Fibroblast of peridontal ligament (primary cell): ENCODE results near the gene TASOR2.
A peak's percentile ranks its signal among the peaks of the same experiment; 100 is the strongest.

Experiments used
- DNase-seq: peaks from one replicate; pipeline ENCODE4 v3.0.0-alpha.2; 2010; ENCODE audit errors: extremely low read depth

TASOR2 gene, protein sequence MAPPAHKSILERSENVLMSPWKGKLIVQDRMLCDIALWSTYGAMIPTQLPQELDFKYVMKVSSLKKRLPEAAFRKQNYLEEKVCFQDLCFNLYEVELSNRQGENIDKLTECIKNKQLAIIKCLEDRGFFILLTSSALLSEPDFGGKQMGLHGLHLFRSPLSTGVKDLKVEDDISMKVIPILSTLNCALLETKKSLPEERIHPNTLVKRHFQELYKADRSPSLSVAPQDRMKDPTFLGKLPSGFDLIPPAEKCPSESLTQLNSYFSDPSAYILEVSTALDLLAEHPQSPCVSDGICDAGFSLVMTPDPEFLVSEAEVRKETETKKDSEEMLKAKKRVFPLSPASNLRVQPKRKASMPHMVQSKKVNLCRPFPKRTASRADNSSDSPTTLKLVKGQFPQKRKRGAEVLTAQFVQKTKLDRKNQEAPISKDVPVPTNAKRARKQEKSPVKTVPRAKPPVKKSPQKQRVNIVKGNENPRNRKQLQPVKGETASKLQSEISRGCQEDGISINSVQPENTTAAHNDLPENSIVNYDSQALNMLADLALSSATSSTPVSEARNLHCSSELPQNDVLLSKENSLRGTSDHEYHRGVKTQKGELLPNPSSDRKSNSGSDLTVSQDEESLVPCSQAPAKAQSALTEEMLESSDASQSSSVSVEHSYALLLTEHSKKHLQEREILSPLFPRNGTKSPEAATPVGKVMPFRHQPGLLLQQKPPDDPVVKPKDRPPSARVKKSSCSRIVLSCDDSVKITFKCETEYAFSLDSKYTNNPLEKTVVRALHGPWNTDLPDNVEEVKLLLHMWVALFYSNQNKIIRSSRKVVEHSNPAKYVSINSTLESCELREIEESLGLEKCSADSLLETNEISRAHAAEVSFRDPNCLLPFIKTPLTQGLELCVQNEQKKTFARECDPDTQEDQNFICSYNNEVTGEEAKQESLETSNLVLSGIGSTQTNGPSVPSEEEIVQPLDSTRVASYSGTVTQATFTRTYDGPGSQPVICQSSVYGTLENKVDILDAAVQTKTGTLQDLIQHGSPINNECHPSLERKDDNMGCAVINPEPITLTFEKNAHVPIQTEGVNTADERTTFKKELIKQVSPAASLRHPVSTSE (N-terminal part only)

DNA sequence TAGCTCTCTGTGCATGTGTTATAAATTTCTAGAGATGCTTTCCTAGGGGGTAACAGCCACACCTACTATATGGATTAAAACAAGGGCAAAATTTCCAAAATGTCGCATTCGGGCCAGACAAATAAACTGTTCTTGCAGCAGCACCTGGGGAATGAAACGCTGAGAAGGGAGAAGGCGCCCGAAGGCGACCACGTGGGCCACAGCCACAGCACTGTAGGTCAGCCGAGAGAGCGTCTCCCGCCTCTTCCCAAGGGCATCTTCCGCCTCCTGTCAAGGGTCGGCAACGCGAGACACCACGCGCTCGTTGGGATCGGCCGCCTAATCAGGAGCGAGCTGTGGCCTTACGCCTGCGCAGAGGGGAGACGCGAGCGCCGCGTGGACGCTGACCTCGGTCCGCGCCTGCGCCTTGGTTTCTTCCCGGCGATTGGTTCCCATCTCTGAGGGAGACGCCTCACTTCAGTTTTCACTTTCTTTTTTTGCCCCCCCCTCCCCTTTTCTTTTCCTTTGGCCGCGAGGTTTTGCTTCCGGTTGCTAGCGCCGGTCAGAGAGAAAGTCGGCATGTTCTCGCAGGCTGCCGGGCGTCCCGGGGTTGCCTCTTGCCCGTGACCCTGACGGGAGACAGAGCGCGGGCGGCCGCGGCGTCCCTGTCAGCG is at the start of gene TASOR2:
Gene TASOR2 (plus strand): TSS at position 521 of the 653 bp plus-strand sequence. CDS start 35,805 bp downstream, outside the sequence.
- peak; percentile 96 for DNase-seq

DNA sequence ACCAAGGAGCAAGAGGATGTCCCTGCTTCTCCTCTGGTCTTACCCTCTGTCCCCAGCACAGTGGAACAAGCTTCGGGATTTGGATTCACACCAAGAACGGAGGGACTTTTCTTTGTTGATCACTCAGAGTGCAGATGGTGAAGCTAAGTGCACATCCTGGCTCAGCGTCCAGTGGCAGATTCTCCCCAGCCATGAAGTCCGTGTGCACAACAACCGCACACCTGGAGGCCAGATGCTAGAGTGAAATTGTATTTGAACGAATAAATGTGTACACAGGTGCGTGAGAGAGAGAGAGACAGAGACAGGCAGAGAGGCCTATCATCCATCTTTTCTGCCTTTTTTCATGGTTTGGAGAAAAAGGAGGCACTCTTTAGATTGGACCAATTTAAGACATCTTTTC is 49.7 kb upstream of the TASOR2 start:
- no peak for DNase-seq

DNA sequence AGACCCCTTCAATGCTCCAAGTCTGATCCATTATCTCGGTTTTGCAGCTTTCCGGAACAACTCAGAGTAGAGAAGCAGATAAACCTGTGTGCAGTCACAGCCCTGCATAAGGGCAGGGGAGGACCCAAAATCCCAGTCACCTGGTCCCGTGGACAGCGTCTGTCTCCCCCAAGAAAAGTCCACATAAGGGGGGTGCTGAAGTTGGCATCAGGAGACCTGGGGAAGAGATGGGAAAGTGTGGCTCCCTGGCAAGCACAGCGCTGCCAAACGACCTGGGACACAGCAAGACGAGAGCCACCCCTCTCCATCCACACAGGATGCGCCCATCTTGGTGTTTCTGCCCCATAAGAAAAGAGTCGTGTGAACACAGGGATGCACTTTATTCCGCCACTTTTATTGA is 46.1 kb upstream of the TASOR2 start:
- no peak for DNase-seq

DNA sequence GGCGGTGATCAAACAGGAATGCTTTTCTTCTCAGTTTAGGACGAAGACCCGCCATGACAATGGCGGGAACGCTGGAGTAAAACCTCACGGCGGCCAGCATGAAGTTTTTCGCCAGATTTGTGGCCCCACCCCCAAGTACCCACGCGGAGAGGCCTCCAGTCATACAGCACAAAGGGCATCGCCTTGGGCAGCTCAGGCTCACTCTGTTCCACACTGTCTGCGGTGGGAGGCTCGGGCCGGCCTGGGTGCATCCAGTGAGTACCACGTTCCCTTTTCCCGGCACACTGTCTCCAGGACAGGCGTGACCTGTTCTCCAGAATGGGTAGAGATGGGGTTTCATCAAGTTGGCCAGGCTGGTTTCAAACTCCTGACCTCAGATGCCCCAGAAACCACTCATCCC is 45.6 kb upstream of the TASOR2 start:
- DNase-seq: no peak

DNA sequence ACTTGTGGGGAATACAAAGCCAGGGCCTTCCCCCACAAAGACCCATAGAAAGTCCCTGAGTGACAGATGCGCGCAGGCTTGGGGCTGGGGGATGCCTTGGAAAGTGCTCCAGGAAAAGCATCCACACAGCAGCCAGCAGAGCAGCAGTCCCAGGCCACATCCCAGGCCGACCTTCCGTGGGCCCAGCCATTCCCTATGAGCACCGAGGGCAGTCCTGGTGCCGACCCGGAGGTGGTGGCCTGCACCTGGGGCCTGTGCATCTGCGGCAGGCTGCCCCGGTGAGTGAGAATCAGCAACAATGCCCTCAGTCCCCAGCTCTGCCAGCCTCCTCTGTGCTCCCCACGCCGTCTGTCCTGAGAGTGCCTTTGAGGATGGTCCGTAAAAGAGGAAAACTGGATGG is 44.6 kb upstream of the TASOR2 start:
- no peak for DNase-seq

DNA sequence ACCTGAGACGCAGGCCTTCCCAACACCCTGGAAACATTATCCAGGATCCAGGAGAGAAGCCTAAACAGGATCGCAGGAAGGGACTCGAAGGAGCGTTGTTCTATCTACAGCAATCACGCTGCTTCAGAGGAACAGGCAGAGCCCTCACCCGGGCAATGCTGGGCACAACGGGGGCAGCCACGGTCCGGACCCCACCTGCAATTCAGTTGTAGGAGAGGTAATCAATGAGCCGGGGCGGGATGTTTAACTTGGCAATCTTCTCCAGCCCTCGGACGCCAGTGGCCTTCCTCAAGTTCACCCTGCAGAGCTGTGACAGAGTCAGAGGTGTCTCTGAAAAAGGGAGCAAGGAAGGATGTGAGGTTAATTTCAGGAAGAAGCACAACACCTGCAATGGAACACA is 44.1 kb upstream of the TASOR2 start:
- DNase-seq: no peak

DNA sequence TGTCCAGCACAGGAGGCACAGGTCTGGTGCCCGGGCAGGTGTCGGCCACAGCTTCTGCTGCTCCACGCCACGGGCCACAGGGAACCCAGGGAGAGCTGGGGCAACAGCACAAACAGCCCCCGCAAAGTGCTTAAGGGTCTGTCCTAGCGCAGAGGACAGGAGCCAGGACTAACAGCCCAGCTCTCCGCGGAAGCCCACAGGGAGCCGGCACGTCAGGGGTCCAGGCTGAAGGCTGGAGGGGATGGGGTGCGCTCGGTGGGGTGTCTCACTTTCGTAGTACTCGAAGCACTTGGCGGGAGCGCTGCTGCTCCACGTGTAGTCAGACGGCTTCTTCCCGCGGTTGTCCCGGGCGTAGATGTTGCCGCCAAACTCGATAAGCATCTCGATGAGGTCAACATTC is 43.1 kb upstream of the TASOR2 start:
- DNase-seq: no peak

DNA sequence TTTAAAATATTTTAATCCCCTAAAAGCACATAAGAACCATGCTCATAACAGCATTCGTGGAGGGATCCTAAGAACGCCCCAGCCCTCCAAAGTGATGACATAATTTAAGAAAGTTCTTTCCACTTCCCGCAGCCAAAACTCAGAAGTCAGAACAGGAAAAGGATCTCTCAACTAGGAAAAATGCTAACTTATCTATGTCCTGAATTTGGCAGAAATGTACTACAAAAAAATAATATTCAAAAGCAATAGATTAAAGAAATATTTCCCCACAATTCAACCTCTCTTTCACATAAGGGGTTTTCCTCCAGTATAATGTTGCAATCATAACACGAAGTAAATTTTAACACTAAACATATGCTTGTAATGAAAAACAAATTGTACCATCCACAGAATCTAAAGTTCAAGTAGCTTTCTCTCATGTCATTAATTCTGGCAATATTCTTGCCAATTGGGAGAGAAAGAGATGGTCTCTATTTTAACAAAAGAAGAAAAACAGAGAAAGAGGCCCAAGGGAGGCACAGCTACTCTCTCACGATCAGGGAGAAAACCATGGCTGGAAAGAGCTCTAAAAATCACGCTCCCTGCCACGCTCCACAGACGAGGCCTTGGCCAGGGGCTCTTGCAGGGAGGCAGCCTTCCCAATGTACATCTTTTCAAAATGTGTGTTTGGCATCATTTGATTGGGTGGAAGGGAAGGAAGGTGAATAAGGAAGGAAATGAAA is 41.1 kb upstream of the TASOR2 start:
- peak; percentile 84 for DNase-seq

DNA sequence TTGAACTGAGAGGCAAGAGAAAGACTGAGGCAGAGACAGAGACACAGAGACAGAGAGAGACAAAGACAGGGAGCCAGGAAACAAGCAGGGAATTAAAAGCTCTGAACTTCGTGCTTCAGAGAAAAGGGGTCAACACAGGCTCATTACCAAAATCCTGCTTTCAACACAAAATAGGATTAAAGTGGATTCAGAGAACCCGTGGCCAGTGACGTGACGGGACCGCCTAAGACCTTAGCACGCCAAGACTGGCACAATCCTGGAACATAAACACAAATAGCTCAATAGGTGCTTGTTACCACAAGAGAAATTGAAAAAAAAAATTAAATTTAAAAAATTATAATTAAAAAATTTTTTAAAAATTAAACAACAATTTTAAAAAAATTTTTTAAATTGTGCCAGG is 39.7 kb upstream of the TASOR2 start:
- no peak for DNase-seq

DNA sequence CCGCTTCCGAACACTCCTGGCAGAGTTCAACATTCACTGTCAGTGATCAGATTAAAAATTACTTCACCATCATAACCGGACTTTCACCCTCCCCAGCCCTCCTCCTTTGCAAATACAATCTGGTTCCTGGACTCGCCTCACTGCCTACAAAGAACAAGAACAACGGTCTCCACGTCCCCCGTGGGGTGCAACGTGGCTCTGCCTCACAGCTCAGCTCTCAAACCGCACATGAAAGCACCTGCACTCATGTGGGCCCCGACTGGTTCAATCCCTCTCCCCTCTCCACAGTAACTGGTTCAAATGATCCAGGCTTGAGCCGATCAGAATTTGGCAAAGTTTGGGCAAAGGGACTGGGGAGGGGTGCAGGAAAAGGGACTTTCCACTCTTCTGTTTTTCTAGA is 39.3 kb upstream of the TASOR2 start:
- no peak for DNase-seq

DNA sequence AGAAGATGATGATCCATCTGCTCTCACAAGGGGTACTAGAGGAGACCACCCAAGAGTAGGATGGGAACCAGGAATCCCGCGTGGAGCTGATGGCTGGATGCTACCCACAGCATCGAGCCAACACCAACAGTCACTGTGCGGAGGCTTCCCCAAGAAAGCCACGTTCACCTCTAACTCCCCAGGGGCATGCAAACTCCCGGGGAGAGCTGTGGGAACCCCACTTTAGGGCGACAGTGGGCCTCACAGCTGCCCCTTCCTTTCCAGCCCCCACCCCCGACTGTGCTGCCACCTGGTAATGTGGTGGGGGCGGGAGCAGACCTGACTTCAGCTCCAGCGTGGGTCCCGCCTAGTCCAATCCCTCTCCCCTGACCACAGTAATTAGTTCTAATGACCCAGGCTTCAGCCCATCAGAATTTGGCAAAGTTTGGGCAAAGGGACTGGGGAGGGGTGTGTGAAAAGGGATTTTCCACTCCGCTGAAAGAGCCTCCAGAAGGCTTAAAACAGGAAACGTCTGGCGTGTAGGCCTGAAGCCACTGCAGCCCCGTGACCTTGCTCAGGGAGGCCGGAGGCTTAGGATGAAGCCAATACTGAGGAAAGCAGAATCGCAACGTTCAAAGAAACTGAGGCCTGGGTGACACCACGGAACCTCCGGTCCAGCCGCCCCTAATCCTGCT is 38.6 kb upstream of the TASOR2 start:
- DNase-seq: no peak

DNA sequence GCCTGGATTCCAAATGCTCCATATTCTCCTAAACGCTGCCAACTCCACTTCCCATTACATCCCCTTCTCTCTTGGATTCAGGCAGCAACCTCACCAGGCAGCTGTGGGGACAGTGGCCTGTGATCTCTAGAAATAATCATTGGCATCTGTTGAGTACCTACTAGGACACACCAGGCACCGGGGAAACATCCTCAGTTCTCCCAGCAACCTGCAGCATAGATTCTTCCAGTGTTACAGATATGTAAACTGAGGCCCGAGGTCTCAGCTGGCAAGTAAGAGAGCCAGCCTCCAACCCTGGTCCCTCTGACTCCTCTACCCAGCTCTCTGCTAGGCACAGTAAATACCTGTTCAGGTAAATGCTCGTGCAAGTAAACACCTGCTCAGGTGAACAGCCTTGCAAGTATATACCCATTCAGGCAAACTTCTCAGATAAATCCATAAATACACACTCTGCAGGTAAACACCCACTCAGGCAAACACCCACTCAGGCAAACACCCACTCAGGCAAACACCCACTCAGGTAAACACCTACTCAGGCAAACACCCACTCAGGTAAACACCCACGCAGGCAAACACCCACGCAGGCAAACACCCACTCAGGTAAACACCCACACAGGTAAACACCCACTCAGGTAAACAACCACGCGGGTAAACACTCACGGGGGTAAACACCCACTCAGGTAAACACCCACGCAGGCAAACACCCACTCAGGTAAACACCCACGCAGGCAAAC is 37.0 kb upstream of the TASOR2 start:
- no peak for DNase-seq

DNA sequence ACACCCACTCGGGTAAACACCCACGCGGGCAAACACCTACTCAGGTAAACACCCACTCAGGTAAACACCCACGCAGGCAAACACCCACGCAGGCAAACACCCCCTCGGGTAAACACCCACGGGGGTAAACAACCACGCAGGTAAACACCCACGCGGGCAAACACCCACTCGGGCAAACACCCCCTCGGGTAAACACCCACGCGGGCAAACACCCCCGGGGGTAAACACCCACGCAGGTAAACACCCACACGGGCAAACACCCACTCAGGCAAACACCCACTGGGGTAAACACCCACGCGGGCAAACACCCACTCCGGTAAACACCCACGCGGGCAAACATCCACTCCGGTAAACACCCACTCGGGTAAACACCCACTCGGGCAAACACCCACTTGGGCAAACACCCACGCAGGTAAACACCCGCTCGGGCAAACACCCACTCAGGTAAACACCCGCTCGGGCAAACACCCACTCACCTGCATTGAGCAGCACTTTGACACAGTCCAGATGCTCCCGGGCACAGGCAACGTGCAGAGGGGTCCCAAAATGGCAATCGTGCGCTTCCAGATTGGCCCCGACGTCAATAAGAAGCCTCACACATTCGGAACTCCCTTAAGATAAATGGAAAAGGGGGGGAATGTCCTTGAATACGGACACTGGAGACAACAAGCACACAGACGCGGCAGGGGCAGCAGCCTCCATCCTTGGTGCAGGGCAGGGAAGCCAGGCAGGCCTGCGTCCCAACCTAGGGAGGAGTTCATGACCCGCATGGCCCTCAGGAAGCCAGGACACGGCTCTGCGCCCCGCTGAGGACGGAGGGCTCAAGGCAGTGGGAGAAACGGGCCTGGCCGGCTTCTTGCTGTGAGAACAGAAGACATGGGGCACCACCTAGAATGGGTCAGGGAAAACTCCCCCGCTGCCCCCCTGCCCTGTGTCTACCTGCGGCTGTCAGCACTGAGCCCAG is 35.9 kb upstream of the TASOR2 start:
- DNase-seq: no peak

DNA sequence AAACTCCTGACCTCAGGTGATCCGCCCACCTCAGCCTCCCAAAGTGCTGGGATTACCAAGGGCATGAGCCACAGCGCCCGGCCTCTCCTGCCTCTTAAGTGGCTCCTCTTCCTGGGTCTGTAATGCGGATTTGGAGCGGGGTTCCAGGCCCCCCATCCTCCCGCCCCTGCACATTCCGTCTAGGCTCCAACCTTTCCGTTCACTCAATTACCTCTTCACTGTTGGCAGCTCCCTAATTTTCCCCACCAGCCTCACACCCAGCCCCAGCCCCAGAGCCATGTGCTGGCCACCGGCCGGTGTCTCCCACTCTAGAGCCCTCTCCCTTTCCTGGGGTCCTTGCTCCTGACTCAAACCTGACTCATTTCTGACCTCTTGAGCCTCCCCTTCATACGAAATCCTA is 34.9 kb upstream of the TASOR2 start:
- no peak for DNase-seq

DNA sequence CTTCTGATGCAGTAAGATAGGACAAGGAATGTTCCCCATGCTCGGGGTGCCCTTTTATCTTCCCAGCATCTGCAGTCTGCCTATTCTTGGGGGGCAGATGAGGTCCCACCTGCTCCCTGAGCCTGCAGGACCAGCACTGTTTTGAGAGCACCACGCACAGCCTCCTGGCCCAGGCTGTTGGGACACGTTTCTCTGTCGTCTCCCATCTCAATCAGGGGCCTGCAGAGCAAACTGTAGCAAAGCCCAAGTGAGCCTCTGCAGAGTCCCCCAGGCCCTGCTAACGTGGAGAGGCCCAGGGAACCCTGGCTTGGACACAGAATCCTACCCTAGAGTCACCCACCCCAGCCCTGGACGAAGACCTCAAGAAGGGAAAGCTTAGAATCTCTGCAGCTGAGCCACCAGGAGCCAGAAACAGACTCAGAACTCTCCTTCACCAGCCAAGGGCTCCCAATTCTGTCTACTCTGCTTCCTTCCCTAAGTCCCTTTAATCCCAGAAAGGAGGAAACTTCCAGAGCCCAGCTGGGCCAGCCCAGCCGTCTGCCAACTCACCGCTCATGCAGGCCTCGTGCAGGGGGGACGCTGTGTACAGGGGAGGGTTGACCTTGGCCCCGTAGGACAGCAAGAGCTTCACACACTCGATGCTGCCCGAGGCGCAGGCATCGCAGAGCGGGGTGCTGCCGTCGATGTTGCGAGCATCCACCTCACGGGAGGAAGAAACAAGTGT is 33.8 kb upstream of the TASOR2 start:
- DNase-seq: no peak

DNA sequence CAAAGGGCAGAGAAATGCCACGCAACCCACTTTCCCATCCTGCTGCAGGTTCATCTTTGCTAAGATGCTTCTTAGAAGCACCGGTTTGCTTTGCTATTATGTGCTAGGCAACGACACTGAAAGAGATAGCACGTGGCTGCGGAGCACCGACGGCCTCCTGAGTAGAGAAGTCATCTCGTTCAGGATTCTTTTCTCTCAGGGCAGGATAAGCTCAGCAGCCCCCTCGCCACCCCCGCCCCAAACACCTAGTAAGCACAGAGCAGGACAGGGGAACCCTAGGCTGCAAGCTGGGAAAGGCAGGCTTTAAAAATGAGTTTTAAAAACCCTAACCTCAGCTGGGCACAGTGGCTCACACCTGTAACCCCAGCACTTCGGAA is 33.3 kb upstream of the TASOR2 start:
- DNase-seq: no peak

DNA sequence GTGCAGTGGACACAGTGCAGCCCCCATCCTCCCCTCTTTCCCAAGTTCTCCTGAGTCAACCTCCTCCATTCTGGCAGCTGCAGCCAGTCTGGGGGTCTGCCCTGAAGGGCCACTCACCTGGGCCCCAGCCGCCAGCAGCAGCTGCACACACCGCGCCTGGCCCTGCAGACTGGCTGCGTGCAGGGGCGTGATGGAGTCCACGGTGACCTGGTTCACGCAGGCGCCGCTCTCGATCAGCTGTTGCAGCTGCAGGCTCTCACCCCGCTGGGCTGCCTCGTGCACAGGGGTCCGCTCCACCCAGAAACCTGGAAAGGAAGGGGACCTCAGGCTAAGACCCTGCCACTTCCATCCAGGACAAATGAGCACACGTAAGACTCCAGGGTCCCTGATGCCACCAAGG is 31.9 kb upstream of the TASOR2 start:
- DNase-seq: no peak

DNA sequence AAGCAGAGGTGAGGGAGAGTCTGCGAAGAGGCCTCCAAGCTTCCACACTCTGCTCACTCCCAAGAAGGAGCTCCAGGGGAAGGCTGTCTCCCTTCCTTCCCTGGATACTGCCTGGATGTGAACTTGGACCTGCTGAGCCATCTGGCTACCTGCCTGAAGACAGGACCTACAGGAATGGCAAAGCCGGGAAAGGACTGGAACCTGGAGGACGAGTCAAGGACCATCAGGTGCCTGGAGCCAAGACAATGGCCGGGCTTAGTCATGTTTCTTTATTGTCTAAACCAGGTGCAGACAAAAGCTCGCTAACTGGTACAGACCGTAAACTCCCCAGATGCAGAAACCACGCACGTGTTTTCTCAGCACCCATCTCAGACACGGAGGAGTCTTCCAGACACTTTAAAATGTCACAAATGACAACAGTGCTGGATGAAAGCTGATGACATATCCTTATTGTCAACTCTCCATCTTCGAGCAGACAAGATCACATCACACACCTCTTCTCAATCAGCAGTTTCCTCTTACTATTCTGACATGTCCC is 30.4 kb upstream of the TASOR2 start:
- DNase-seq: no peak
